Trophoblast cell (in vitro differentiated cells and primary cell): ENCODE data around the gene ELMOD1.
A peak's percentile ranks its signal among the peaks of the same experiment; 100 is the strongest.

ENCODE experiments used
- DNase-seq, 2 donors: peaks; one replicate each; pipeline ENCODE4 v3.0.0-alpha.2; 2016
- H2AFZ ChIP-seq: 2 replicates; pipeline ENCODE4 v1.6.1; 2013; ENCODE audit warnings: low read length, moderate library complexity, mild to moderate bottlenecking; ENCODE audit not compliant: insufficient read depth, poor library complexity
- H2AK5ac ChIP-seq: 2 replicates; pipeline ENCODE4 v1.6.1; 2013; ENCODE audit warnings: mild to moderate bottlenecking, low read length
- H2BK120ac ChIP-seq: 2 replicates; pipeline ENCODE4 v1.6.1; 2013; ENCODE audit warnings: low read length, mild to moderate bottlenecking, moderate library complexity; ENCODE audit not compliant: insufficient read depth, poor library complexity
- H2BK12ac ChIP-seq: 2 replicates; pipeline ENCODE4 v1.6.1; 2013; ENCODE audit warnings: mild to moderate bottlenecking, low read length, moderate library complexity
- H2BK5ac ChIP-seq: 2 replicates; pipeline ENCODE4 v1.6.1; 2013; ENCODE audit warnings: low read length, low read depth, moderate library complexity, mild to moderate bottlenecking; ENCODE audit not compliant: poor library complexity
- H3K14ac ChIP-seq: 2 replicates; pipeline ENCODE4 v1.6.1; 2013; ENCODE audit warnings: mild to moderate bottlenecking, low read length
- H3K18ac ChIP-seq: 2 replicates; pipeline ENCODE4 v1.6.1; 2013; ENCODE audit warnings: mild to moderate bottlenecking, low read length
- H3K23ac ChIP-seq: 2 replicates; pipeline ENCODE4 v1.6.1; 2013; ENCODE audit warnings: low read length
- H3K27ac ChIP-seq: 2 replicates; pipeline ENCODE4 v1.5.1; 2013; ENCODE audit warnings: low read depth, mild to moderate bottlenecking, inconsistent platforms, low read length, moderate library complexity
- H3K27me3 ChIP-seq: 2 replicates; pipeline ENCODE4 v1.6.1; 2013; ENCODE audit warnings: inconsistent platforms, mild to moderate bottlenecking, low read length, moderate library complexity; ENCODE audit not compliant: insufficient read depth
- H3K36me3 ChIP-seq, 2 experiments: 1 replicate in 1 of 2; 2 replicates in 1 of 2; pipeline ENCODE4 v1.6.1; 2013; ENCODE audit warnings: low read length in 2 of 2, mild to moderate bottlenecking in 2 of 2, moderate library complexity in 1 of 2; ENCODE audit not compliant: insufficient read depth in 2 of 2, control insufficient read depth in 1 of 2
- H3K4ac ChIP-seq: 2 replicates; pipeline ENCODE4 v1.6.1; 2013; ENCODE audit warnings: low read depth, mild to moderate bottlenecking, low read length, moderate library complexity
- H3K4me1 ChIP-seq, 2 experiments: 1 replicate in 1 of 2; 2 replicates in 1 of 2; pipeline ENCODE4 v1.6.1; 2013; ENCODE audit warnings: low read length in 2 of 2, mild to moderate bottlenecking in 2 of 2, moderate library complexity in 1 of 2; ENCODE audit not compliant: insufficient read depth in 2 of 2, control insufficient read depth in 1 of 2
- H3K4me2 ChIP-seq: 2 replicates; pipeline ENCODE4 v1.6.1; 2013; ENCODE audit warnings: inconsistent platforms, mild to moderate bottlenecking, low read length, moderate library complexity
- H3K4me3 ChIP-seq: 2 replicates; pipeline ENCODE4 v1.5.1; 2013; ENCODE audit warnings: mild to moderate bottlenecking, low read depth, low read length, inconsistent platforms
- H3K79me1 ChIP-seq: one replicate; pipeline ENCODE4 v1.6.1; 2013; ENCODE audit warnings: low read length
- H3K79me2 ChIP-seq: 2 replicates; pipeline ENCODE4 v1.6.1; 2013; ENCODE audit warnings: low read length, mild to moderate bottlenecking; ENCODE audit not compliant: control insufficient read depth, insufficient read depth, poor library complexity
- H3K9ac ChIP-seq: 2 replicates; pipeline ENCODE4 v1.6.1; 2013; ENCODE audit warnings: mild to moderate bottlenecking, low read length
- H3K9me3 ChIP-seq: 2 replicates; pipeline ENCODE4 v1.6.1; 2013; ENCODE audit warnings: low read depth, mild to moderate bottlenecking, control low read depth, inconsistent platforms, low read length; ENCODE audit not compliant: insufficient read depth
- H4K12ac ChIP-seq: 2 replicates; pipeline ENCODE4 v1.6.1; 2013; ENCODE audit warnings: low read depth, mild to moderate bottlenecking, low read length, moderate library complexity
- H4K8ac ChIP-seq: 2 replicates; pipeline ENCODE4 v1.6.1; 2013; ENCODE audit warnings: low read depth, mild to moderate bottlenecking, low read length, moderate library complexity
- H4K91ac ChIP-seq: one replicate; pipeline ENCODE4 v1.6.1; 2013; ENCODE audit warnings: low read depth, mild to moderate bottlenecking, low read length, moderate library complexity
- WGBS: extraction: QIAGEN DNeasy Blood & Tissue Kit; methylation state at CpG from one replicate; pipeline ENCODE4 v1.1.7; 2013; ENCODE audit warnings: missing lambda C conversion rate; ENCODE audit not compliant: insufficient read length, insufficient coverage; ENCODE audit errors: extremely low coverage; 5-methylcytosine and 5-hydroxymethylcytosine counted together

The ELMOD1 gene

GRCh38 chr11:107549954-107550285, 41.0 kb upstream of the ELMOD1 start:
- no peak overlapping the region for H3K9ac ChIP-seq
- H3K79me2 ChIP-seq = no peaks in the 10 kb centered on the region
- no peaks in the 10 kb centered on the region for H3K9me3 ChIP-seq
- no peak overlapping the region for H3K4ac ChIP-seq
- H3K27me3 ChIP-seq = no peaks in the 10 kb centered on the region
- H2BK120ac ChIP-seq = no peak overlapping the region
- no peak overlapping the region for H4K12ac ChIP-seq
- H4K91ac ChIP-seq = no peak overlapping the region
- no peak overlapping the region for H3K4me2 ChIP-seq
- no peak overlapping the region for H3K4me3 ChIP-seq
- WGBS = no CpG with 5 or more reads among the region's 2 CpGs
- H3K36me3 ChIP-seq = peaks cover 0 to 5% of the 10 kb centered on the region in 2 experiments
- no peak overlapping the region for H3K27ac ChIP-seq
- H3K79me1 ChIP-seq = no peaks in the 10 kb centered on the region
- H3K4me1 ChIP-seq = no peaks in the 10 kb centered on the region
- no peak overlapping the region for H2BK12ac ChIP-seq
- H3K18ac ChIP-seq = no peak overlapping the region
- no peak overlapping the region for H2AFZ ChIP-seq
- no peak for DNase-seq
- H3K14ac ChIP-seq = no peak overlapping the region
- H2AK5ac ChIP-seq = no peak overlapping the region
- no peak overlapping the region for H2BK5ac ChIP-seq
- H3K23ac ChIP-seq = no peak overlapping the region
- H4K8ac ChIP-seq = no peak overlapping the region

GRCh38 chr11:107550304-107550703, 40.6 kb upstream of the ELMOD1 start:
- H2BK120ac ChIP-seq = no peak overlapping the region
- no peak overlapping the region for H3K18ac ChIP-seq

GRCh38 chr11:107561688-107562087, 29.3 kb upstream of the ELMOD1 start:
- Histone ChIP-seq H3K27ac (no peak overlapping the region), H2AK5ac (no peak overlapping the region), H3K9me3 (no peaks in the 10 kb centered on the region), H2AFZ (no peak overlapping the region), H3K79me1 (peaks cover 4% of the 10 kb centered on the region), H3K4me1 (peaks cover 0 to 6% of the 10 kb centered on the region in 2 experiments), H3K18ac (no peak overlapping the region), H3K4me2 (no peak overlapping the region), H4K91ac (no peak overlapping the region), H2BK12ac (no peak overlapping the region), H2BK5ac (no peak overlapping the region), H3K4me3 (no peak overlapping the region), H4K12ac (no peak overlapping the region), H3K79me2 (no peaks in the 10 kb centered on the region), H2BK120ac (no peak overlapping the region), H3K23ac (no peak overlapping the region), H3K27me3 (no peaks in the 10 kb centered on the region), H3K4ac (no peak overlapping the region), H3K9ac (no peak overlapping the region), H3K14ac (no peak overlapping the region), H4K8ac (no peak overlapping the region), H3K36me3 (peaks cover 0 to 2% of the 10 kb centered on the region in 2 experiments)
- DNase-seq = peak; percentile 82 to 84

More at GRCh38 chr11:107550304-107550703, 40.6 kb upstream of the ELMOD1 start:
- no peak overlapping the region for H3K9ac ChIP-seq
- H4K8ac ChIP-seq = no peak overlapping the region
- no peak overlapping the region for H2BK5ac ChIP-seq
- H3K4me2 ChIP-seq = no peak overlapping the region
- H3K23ac ChIP-seq = no peak overlapping the region
- H2BK12ac ChIP-seq = no peak overlapping the region
- H2AK5ac ChIP-seq = no peak overlapping the region
- no peaks in the 10 kb centered on the region for H3K79me1 ChIP-seq
- H3K4me1 ChIP-seq = no peaks in the 10 kb centered on the region
- H4K12ac ChIP-seq = no peak overlapping the region
- H3K79me2 ChIP-seq = no peaks in the 10 kb centered on the region
- H3K14ac ChIP-seq = no peak overlapping the region
- H3K4ac ChIP-seq = no peak overlapping the region
- no peak overlapping the region for H3K4me3 ChIP-seq
- WGBS = no CpG with 5 or more reads among the region's 4 CpGs
- no peak overlapping the region for H3K27ac ChIP-seq
- H3K9me3 ChIP-seq = no peaks in the 10 kb centered on the region
- H4K91ac ChIP-seq = no peak overlapping the region
- peaks cover 0 to 5% of the 10 kb centered on the region in 2 experiments for H3K36me3 ChIP-seq
- H3K27me3 ChIP-seq = no peaks in the 10 kb centered on the region
- H2AFZ ChIP-seq = no peak overlapping the region
- no peak for DNase-seq

GRCh38 chr11:107562647-107563208, 28.2 kb upstream of the ELMOD1 start:
- no CpG with 5 or more reads among the region's 4 CpGs for WGBS
- Histone ChIP-seq H3K4me2 (no peak overlapping the region), H2AK5ac (no peak overlapping the region), H2BK5ac (no peak overlapping the region), H3K4ac (no peak overlapping the region), H3K4me3 (no peak overlapping the region), H2BK12ac (no peak overlapping the region), H2AFZ (no peak overlapping the region), H3K9me3 (no peaks in the 10 kb centered on the region), H3K27ac (no peak overlapping the region), H3K79me1 (peaks cover 4% of the 10 kb centered on the region), H3K9ac (no peak overlapping the region), H4K12ac (no peak overlapping the region), H3K23ac (no peak overlapping the region), H4K91ac (no peak overlapping the region), H3K79me2 (no peaks in the 10 kb centered on the region), H3K18ac (no peak overlapping the region), H3K27me3 (no peaks in the 10 kb centered on the region), H2BK120ac (no peak overlapping the region), H4K8ac (no peak overlapping the region), H3K14ac (no peak overlapping the region), H3K36me3 (peaks cover 0 to 2% of the 10 kb centered on the region in 2 experiments), H3K4me1 (peaks cover 0 to 6% of the 10 kb centered on the region in 2 experiments)
- peak; percentile 52 to 84 for DNase-seq
